GM10266 (cell line): ENCODE results near the gene CENPX.

Source experiments
- DNase-seq: peaks from one replicate; pipeline ENCODE4 v3.0.0; 2012; ENCODE audit errors: extremely low spot score
- TF ChIP-seq, protein P1 (sequence below): IDR thresholded peaks from 2 replicates; pipeline ENCODE4 v1.5.1; 2012; ENCODE audit warnings: mild to moderate bottlenecking, low read depth; ENCODE audit not compliant: control insufficient read depth, insufficient read depth; ENCODE audit errors: missing control alignments

The CENPX gene

DNA sequence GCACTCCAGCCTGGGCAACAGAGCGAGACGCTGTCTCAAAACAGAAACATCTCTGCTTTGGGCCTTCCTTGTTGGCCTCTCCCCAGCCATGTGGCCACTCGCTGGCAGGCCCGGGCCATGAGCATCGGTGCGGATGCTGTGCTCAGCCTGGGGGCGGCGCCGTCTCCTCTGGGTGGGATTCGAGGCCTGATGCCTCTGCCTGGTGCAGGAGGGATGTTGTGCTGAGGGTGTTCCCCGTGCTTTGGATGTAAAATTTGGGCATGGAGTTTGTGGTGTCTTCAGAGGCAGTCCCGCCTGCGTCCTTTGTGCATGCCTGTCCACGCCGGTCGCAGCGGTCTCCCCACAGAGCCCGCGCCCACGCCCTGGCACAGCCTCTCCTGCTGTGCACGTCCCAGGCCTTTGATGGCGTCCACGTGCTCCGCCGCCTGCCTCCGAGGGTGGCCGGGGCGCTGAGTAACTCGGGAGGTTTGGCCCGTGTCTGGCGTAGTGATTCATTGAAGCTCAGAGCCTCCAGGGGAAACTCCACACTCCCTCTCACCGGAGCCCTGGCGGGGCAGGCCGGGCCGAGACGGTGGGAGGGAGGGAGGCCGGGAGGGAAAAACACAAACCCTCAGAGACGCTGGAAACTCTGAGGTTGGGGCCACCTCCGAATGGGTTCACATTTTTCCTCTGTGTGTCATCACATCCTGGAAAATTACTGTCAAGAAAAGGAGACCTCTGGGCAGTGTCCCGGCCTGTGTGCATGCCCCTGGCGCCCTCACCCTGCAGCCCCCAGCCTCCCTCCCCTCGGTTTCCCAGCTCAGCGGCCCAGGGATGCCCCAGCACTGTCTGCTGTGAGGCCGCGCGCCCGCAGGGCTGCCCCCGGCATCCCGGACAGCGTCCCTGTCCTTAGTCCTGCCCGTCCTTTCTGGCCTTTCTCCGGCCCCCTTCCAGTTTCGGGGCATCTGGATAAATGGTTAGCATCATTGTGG, 19.0 kb downstream of the CENPX start:
- no peak for DNase-seq
- TF ChIP-seq, protein P1, sequence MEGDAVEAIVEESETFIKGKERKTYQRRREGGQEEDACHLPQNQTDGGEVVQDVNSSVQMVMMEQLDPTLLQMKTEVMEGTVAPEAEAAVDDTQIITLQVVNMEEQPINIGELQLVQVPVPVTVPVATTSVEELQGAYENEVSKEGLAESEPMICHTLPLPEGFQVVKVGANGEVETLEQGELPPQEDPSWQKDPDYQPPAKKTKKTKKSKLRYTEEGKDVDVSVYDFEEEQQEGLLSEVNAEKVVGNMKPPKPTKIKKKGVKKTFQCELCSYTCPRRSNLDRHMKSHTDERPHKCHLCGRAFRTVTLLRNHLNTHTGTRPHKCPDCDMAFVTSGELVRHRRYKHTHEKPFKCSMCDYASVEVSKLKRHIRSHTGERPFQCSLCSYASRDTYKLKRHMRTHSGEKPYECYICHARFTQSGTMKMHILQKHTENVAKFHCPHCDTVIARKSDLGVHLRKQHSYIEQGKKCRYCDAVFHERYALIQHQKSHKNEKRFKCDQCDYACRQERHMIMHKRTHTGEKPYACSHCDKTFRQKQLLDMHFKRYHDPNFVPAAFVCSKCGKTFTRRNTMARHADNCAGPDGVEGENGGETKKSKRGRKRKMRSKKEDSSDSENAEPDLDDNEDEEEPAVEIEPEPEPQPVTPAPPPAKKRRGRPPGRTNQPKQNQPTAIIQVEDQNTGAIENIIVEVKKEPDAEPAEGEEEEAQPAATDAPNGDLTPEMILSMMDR: no peak

DNA sequence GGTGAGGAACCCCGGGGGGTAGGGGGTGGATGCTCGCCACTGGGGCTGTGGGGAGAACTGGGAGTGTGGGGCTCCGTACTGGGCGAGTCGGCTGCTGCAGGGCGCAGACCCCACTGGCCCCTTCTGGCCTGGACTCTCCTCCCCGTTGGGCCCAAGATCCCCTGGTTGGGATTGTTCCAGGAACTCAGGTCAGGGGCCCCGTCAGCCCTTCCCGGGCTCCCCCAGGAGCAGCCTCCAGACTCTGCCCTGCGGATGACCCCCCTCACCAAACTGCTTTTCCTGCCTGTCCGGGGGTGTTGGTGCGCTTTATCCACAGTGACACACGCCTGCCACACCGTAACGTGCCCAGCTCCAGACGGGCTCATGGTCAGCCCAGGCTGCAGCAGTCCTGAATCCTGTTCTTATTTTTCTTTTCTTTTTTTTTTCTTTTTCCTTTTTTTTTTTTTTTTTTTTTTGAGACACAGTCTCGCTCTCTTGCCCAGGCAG, 21.1 kb downstream of the CENPX start:
- no peak for DNase-seq
- TF ChIP-seq, protein P1: no peak

DNA sequence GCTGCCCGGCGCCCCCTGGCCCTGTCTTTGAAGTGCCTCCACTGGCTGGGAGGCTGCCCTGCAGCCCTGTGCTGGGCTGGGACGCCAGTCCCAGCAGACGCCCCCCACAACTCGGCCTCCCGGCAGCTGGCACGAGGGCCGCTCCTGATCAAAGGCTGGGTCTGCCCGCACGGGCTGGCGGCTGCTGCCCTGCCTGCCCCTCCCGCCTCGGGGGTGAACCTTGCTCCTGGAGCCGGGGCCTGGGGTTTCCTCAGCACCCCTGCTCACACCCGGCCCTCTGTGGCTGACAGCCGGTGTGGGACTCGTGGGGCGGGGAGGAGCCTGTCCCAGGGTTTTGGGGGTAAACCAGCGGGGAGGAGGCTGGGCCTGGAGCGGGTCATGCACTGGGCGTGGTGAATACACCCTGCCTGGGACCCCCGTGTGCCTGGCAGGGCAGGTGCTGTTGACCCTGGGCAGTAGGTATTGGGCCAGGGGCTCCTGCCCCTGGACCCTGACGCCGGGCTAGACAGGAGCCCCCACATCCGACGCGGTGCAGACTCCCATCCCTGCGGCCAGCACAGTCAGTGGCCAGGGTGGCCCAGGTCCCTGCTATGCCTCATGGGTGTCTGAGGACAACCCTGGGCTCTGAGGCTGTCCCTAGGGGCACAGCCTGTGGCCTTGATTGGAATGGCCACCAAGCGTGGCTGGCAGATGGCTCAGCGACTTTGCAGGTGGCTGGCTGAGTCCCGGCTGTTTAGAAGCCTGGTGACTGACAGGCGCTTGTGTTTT, 21.7 kb downstream of the CENPX start:
- no peak for DNase-seq
- TF ChIP-seq, protein P1: no peak

DNA sequence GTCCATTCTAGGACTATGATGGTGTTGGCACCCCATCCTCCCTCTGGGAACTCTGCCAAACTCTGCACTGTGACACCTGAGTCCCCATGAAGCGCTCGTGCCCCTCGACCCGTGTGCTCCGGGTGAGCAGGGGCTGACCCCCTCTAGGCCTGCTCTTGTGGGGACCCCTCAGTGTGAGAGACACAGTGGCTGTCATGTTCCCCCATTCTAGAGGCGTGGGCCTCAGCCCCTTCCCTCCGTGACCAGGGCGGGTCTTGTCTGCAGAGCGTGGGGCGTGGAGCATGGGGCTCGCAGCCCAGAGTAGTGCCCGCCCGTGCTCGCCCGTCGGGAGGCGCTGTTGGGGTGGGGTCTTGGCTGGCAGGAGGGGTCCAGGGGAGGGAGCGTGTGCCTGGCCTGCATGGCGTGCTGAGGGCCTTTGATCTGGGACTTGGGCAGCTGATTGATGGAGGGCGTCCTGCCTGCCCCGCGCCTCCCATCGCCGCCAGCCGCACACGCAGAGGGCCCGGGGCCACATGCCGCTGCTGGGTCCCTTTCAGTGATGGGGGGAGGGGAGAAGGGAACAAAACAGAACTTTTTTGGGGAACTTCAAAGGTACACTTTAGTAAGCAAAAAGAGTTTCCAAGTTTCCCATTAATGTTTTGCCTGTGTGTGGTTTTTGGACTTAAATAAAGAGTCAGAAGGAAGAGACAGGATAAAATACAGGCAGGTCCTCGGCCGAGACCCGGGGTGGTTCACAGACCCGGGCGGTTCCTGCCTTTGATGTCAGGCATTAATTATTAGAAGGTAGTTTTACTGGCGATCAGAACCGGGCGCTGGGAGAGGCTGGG, 22.5 kb downstream of the CENPX start:
- TF ChIP-seq, protein P1: no peak
- DNase-seq: no peak

DNA sequence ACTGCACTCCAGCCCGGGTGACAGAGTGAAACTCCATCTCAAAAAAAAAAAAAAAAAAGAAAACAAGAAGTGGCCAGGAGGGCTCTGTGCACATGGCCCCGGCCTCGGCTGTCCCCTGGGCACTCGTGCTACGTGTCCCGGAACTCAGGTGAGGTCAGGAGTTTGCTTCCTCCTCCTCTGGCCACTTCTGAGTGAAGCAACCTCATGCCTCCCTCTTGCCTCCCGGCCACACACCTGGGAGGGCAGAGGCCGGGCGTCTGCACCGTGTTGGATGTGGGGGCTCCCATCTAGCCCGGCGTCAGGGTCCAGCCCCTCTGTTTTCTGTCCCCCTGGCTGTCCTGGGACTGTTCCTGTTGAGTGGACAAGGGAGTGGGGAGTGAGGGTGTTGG, 23.1 kb downstream of the CENPX start:
- TF ChIP-seq, protein P1: no peak

DNA sequence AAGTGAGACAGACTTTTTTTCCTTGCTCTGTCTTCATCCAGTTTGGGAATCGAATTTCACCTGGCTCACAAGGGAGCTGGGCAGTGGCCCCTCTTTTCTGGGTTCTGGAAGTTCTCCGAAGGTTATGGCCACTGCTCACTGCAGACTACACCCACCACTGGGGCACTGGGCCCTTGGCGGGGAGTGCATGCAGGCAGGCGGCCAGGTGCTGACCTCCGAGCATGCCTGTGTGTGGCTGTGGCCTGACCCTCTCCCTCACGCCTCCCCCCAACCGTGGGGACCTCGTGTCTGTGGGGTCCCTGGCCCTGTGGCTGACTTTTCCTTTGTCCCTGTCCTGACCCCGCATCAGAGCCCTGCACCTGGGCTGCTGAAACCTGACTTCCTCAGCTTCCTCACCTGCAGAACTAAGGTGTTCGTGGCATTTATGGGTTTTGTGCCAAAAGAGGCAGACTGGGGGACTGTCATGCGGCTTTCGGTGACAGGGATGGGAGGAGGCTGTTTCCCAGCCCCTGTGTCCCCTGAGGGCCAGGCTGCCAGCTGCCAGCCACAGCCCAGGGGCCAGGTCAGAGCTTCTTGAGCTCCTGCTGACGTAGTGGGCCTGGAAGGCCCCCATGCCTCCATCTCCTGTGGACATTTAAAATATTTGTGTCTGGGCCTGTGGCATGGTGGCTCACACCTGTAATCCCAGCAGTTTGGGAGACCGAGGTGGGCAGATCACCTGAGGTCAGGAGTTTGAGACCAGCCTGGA, 23.8 kb downstream of the CENPX start:
- TF ChIP-seq, protein P1: no peak
- no peak for DNase-seq

More for the DNA sequence above, 23.1 kb downstream of the CENPX start:
- no peak for DNase-seq
